SIG-M5 treated with dmso at 0.1 percent for 504 hours (cell line): ENCODE results near the gene CRTC1.

Source experiments
- DNase-seq: peaks from one replicate; lab custom pipeline; 2025; ENCODE audit not compliant: unreplicated experiment; lab: John Stamatoyannopoulos, UW

The CRTC1 gene

DNA sequence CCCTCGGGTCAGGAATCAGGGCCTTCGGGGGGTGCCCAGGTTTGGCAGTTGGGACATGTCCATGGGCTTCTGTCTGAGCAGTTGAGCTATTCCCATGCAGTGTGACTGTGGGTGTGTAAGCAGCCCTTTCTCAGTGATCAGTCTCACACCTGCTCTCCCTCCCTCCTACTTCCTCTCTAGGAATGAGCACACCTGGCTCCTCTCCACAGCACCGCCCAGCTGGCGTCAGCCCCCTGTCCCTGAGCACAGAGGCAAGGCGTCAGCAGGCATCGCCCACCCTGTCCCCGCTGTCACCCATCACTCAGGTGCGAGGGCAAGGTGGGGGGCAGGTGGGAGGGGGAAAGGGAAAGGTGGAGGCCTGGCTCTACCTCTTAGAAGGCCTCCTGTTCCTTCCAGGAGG lies 81.7 kb downstream of the CRTC1 start:
- no peak for DNase-seq

DNA sequence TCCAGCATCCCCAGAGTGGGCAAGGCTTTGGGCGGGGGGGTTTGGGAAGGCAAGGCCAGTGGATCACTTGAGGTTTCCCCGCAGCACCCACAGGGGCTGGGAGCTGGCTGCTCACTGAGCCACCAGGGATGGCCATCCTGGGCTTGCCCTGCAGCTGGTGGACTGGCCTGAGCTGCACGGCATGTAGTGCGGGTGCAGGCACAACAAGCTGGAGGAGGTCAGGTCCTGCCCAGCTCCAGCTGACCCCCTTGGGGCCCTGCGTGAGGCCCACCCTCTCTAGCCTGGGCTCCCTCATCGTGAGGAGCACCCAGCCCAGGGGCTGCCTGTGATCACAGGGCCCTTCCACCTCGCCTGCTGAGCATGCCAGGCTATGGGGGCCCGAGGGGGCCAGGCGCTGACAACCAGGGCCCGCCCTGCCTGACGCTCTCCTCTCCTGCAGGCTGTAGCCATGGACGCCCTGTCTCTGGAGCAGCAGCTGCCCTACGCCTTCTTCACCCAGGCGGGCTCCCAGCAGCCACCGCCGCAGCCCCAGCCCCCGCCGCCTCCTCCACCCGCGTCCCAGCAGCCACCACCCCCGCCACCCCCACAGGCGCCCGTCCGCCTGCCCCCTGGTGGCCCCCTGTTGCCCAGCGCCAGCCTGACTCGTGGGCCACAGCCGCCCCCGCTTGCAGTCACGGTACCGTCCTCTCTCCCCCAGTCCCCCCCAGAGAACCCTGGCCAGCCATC lies 84.7 kb downstream of the CRTC1 start:
- DNase-seq, result no peak

DNA sequence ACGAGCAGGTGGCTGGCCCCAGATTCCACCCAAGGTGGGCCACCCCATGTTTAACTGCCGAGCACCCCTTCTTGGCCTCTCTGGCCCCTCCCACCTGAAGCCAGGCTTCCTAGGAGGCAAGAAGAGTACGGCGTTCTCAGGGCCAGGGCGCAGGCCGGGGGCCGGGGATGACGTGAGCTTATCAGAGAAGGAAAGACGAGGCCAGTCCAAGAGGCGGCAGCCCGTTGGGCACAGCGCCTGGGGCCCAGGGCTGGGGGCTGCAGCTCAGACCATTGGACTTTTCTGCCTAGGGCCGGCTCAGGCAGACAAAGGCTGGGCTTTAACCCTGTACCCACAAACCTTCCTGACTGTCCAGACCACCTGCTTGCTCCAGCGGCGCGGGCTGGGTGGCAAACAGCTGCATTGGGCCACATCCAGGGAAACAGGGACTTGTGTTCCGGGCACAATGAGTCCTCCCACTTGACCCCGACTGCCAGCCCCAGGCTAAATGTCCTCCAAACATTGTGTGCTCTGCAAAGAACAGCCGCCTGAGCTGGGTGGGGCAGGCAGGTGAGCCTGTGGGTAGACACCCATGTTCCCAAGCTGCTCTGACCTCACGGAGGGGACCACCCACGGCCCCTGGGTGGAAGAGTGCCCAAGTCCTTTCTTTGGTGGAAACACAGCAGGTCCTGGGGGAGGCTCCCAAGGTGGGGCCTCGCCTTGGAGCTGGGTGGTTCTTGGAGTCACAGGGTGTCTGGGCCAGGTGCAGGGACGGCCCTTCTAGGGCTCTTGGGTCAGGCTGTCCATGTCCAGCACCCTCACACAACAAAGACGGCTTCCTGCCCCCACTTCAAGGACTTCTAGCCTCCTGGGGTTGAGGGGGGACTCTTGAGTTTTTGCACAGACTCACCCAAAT lies 85.8 kb downstream of the CRTC1 start:
- DNase-seq, result no peak

DNA sequence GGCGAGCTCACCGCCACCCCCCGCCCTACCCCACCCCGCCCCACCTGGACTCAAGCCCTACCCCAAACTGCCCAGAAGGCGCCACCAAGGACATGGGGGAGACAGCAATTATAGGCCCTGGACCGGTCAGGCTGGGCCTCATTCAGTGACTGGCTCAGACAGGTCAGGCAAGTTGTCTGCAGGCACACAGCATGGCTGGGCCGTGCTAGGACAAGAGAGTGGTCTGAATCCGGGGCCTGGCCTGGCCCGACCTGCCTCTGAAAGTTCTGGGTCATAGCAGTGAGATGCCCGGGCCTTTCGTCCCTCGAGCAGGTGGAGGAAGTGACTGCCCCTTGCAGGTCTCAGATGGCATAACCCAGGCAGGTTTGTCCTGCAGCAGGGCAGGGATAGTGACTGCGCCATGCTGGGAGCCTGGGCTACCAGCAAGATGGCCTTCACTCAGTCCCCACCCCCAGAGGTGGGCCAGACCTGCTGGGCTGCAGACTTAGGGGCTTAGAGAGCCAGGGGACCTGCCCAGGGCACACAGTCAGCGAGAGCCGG lies 86.6 kb downstream of the CRTC1 start:
- no peak for DNase-seq

DNA sequence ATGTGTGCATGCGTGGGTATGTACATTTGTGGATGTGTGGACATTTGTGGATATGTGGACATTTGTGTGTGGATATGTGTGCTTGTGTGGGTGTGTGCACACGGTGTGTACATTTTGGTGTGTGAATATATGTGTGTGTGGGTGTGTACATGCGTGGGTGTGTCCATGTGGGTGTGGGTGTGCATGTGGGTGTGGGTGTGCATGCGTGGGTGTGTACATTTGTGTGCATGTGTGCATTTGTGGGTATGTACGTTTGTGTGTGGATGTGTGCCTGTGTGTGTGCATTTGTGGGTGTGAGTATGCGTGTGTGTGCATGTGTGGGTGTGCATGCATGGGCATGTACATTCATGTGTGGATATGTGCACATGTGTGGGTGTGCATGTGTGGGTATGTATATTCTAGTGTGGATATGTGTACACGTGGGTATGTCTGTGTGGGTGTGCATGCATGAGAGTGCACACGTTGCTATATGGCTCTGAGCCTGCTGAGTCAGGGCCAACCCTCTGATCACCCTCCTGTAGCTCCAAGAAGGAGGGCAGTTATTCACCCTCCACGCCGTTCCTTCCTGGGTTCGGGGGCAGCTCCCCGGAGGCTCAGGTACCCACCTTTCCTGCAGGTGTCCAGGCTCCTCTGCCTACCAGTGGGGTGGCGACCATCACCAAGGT lies 87.3 kb downstream of the CRTC1 start:
- no peak for DNase-seq

DNA sequence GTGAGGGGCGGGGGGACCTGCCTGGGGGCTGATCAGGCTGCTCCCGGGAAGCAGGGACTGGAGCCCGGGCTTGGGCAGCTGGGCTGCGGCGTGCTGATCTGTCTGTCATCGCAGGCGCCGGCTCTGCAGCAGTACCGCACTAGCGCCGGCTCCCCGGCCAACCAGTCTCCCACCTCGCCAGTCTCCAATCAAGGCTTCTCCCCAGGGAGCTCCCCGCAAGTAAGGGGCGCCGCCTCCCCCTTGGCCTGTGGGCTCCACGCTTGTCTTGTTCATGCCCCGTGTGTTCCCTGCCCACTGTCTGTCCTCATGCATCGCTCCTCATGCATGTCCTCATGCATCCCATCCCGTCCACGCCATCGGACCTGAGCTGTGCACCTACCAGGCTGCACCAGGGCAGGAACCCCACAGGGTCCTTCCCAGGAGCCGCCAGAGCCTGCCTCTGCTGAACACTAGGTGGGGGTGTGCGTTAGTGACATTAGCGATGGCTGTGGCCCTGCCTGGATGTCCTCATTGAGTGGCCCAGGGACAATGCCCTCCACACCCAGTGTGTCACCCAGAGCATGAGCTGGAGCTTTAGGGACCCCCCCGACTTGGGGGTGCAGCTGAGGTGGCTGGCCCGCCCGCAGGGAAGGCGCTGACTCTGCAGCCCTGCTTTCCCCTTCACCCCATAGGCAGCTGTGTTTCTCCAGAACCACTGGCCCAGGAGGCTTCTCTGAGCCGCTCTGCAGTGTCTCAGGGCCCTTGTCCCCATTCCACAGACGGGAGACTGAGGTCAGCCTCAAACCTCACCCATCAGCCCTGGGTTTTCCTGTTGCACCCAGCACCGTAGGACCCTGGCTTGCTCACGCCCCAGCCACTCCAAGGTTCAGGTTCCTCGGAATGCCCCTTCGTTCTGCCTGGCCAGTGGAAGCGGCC lies 88.1 kb downstream of the CRTC1 start:
- DNase-seq, result peak; percentile 22

DNA sequence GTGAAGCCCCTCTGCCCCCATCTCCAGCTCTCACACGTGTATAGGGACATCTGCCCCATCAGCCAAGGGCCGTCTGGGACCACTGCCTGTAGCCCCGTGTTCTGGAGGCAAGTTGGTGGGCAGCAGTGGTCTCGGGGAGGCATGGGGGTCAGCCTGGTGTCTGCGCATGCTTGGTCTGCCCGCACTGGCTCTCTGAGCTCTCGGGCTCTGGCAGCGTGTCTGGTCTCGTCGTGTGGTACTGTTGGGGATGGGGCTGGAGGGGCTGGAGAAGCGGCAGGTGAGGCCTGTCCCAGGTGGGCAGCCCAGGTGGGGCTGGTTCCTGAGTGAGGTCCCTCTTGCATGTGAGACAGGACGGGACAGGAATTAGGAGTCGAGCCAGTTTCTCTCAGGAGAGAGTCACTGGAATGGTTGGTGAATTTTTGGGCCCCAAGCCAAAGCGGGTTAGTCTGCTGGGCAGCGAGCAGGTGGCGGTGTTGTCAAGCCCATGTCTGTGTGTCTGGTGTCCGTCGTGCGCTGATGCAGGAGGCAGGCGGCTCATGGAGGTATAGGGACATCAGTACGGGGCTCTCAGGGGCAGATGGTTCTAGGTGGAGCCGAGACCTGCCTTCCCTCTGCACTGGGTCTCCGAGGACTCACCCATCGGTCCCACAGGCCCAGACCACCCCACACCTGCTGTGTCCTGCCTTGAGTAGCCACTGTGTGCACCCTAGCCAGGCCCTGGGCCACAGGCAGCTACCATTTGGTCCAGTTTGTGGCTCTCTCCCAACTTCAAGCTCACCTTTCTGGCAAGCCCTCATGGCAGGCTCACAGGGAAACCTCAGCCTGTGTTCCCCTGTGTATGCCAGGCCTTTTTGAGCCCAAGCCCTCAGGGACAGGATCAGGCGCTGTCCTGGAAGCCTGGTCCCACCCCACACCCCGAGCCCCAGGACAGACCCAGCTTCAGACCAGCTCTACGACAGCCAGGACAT lies 89.4 kb downstream of the CRTC1 start:
- no peak for DNase-seq

DNA sequence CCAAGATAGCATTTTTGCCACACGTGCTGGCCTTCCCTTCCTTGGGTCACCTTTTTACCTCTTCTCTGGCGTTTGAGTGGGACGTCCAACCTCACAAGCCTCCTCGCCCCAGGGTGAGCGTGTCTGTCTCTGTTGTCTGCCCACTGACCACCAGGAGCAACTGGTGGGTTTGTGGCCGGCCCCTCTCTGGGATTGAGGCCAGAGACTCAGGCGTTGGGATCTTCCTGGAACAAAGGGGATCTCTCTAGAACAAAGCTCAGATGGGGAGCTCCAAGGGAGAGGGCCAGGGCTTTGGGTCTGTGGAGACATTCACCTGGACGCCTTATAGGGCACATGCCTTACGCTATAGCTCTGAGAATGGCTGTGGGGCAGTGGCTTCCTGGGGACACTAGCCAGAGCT lies 90.2 kb downstream of the CRTC1 start:
- DNase-seq, result no peak

DNA sequence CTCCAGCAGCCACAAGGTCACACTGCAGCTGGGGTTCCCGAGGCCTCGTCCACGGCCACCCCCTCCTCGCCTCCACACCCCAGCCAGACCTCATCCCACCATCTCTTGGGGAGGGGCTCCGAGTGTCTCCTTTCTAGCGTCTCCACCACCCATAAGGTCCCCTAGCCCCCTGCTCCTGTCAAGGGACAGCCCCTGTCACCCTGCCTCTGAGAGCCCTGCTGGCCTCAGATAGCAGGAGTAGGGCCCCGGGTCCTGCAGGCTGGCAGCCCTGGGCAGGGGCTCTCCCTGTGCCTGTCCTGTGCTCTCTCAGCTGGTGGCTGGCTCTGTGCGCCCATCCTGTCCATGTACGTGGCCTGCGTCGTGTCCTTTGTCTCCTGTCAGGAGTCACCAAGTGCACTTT lies 90.6 kb downstream of the CRTC1 start:
- DNase-seq, result no peak

DNA sequence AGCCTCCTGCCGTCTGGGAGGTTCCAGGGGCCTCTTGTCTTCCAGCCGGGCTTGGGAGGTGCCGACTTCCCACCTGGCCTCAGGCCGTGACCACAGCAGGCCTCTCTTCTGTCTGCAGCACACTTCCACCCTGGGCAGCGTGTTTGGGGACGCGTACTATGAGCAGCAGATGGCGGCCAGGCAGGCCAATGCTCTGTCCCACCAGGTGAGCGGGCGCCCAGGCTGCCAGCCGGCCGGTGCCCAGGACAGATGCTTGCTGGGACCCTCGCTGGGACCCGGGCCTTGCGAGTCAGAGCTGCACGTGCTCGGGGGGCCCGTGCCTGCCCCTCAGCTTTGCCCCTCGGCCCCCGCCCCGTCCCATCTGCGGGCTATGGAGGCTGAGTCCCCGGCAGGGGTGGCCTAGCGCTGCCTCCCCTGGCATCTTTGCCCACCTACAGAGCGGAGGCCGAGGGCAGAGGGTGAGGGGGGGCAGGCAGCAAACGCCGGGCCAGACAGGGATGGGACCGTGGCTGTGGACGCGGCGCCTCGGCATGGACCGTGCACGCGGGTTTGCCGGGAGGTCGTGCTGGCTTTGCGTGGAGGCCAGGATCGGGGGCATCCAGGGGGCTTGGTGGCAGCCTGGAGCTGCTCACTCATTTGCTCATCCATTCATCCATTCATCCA lies 91.4 kb downstream of the CRTC1 start:
- DNase-seq, result no peak

DNA sequence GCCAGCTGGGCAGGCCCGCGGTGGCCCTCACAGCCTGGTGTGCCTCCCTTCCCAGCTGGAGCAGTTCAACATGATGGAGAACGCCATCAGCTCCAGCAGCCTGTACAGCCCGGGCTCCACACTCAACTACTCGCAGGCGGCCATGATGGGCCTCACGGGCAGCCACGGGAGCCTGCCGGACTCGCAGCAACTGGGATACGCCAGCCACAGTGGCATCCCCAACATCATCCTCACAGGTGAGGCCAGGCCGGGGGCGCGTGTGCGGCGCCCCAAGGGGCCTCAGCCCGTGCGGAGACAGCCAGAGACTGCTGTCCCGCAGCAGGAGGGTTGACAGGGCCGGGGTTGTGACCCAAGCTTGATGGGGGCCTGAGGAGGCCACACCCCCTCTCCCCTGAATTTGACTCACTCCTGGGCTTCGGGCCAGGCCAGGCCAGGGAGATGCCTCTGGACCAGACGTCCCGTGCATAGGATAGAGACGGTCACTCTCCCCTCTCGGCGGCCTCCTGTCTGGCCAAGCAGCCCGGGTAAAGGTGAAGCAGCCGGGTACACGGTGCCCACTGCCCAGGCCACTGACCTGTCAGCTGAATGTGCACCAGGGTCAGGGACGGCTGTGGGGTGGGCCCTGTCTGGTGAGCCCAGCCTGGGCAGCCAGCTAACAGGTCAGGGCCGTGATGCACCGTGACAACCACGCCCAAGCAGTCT lies 92.3 kb downstream of the CRTC1 start:
- DNase-seq, result no peak

DNA sequence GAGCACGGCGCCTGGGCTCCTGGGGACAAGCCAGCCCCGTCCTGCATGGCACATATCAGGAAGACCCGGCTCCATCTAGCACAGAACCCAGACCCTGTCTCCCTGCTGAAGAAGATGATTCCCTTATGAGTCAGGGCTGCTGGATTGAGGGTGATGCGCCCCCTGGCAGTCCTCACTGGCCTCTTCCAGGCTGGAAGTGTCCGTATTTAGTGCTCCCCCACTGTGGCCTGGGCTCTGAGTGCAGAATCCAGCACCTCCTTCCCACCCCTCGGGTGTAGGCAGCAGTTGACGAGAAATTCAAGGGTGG lies 92.8 kb downstream of the CRTC1 start:
- no peak for DNase-seq

DNA sequence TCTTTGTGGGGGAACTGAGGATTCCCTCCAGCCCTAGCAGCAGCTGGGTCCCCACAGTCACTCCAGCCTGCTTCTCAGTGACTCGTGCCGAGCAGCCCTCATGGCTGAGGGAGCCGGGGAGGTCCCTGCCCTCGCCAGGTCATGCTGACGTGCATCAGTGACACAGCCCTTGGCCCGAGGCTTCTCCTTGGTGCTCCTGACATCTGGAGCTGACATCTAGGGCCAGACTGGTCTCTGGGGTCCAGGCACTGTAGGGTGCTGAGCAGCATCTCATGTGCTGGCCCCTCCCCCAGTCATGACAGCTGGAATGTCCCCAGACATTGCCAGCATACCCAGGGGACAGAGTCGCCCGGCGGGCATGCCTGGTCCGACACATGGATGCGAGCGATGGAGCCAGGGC lies 93.3 kb downstream of the CRTC1 start:
- no peak for DNase-seq

DNA sequence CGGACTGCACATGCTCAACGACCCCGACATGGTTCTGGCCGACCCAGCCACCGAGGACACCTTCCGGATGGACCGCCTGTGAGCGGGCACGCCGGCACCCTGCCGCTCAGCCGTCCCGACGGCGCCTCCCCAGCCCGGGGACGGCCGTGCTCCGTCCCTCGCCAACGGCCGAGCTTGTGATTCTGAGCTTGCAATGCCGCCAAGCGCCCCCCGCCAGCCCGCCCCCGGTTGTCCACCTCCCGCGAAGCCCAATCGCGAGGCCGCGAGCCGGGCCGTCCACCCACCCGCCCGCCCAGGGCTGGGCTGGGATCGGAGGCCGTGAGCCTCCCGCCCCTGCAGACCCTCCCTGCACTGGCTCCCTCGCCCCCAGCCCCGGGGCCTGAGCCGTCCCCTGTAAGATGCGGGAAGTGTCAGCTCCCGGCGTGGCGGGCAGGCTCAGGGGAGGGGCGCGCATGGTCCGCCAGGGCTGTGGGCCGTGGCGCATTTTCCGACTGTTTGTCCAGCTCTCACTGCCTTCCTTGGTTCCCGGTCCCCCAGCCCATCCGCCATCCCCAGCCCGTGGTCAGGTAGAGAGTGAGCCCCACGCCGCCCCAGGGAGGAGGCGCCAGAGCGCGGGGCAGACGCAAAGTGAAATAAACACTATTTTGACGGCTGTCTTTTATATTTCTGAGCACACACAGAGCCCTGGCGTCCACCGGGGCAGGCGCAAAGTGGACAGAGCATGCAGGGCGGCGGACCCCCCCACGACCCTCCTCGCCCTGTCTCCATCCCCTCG lies 94.0 kb downstream of the CRTC1 start:
- DNase-seq, result no peak

DNA sequence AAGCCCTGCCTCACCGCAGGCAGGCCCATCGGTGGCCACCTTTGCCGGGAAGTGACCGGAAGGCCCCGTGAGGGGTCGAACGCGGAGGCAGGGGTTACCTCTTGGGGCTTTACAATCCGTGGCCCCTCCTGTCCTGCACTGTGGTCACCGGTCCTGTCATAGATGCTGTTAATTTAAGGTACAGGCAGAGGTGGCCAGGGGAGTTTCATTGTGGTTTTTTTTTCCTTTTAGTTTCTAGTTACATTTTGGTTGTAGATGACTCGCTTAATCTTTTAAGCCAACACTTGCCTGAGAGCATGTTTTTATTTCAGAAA lies 94.6 kb downstream of the CRTC1 start:
- DNase-seq, result no peak

DNA sequence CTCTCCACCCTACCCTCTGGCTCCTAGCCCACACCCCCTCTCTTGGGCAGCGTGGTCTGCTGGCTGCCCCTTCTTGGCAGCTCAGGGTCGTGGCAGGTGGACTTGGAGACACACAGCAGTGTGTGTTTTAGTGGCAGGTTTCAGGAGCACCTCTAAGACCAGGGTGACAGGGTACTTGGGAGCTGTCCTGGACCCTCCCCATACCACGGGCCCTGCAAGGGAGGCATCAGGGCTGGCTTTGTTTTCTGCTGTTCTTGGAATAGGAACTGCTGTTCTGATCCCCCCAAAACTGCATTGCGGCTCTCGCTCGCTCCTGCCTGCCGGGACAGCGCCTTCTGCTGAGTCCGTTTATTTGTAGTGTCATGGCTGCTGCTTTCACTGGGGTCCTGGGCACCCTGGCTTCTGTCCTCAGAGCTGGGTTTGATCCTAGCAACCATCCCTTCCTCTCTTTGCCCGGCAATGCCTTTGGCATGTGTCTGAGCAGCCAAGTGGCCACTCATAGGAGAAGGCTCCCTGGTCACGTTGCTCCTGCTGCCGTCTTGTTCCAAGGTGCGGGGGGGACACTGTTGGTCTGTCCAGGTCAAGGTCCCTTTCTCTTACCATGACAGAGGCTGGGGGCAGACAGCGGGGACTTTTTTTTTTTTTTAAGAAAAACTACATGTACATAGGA lies 95.5 kb downstream of the CRTC1 start:
- DNase-seq, result no peak

DNA sequence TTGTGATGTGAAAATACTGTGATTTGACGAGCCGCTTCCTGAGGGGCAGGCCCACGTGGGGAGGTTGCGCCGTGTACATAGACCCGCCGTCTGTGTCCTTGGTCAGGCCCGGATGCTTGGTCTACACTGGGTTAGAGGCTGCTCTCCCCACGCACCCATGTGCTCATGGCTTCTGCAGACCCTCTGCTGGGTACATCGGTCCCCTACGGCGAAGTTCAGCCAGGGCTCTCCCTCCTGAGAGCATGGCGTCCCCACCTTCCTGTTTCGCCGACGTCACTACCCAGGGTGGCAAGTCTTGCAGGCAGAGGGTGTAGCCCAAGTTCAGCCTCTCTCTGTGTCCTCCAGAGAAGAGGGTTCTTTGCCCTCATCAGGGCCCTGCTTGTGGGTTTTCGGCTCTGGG lies 96.6 kb downstream of the CRTC1 start:
- no peak for DNase-seq
